ENCODE measurements around the gene PLAGL2. TPM values are rescaled to one million over a fixed set of nuclear protein-coding genes. Genes with fewer than 3 reads are reported as not detected.

PLAGL2 gene
- total and polyA plus RNA-seq, 3 donors from 2014 or later, result 30.5 to 36.8 (median 33.5) TPM

- no peak for DNase-seq
- H3K9me3 ChIP-seq, result no peaks in the 10 kb centered on the region
- WGBS, 2 donors, result 78 to 87% methylated on average over 3 of the region's 3 CpGs
- no peaks in the 10 kb centered on the region for H3K27me3 ChIP-seq
- intact Hi-C loops (cut with DNase I; ENCODE audit: low total_unique reads), result no loop called here
- H3K4me3 ChIP-seq, result no peak overlapping the region
- TF ChIP-seq, protein P1, sequence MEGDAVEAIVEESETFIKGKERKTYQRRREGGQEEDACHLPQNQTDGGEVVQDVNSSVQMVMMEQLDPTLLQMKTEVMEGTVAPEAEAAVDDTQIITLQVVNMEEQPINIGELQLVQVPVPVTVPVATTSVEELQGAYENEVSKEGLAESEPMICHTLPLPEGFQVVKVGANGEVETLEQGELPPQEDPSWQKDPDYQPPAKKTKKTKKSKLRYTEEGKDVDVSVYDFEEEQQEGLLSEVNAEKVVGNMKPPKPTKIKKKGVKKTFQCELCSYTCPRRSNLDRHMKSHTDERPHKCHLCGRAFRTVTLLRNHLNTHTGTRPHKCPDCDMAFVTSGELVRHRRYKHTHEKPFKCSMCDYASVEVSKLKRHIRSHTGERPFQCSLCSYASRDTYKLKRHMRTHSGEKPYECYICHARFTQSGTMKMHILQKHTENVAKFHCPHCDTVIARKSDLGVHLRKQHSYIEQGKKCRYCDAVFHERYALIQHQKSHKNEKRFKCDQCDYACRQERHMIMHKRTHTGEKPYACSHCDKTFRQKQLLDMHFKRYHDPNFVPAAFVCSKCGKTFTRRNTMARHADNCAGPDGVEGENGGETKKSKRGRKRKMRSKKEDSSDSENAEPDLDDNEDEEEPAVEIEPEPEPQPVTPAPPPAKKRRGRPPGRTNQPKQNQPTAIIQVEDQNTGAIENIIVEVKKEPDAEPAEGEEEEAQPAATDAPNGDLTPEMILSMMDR (IDR thresholded peaks at IDR 0.05), result no peak
- no peak for TF ChIP-seq POLR2A (IDR thresholded peaks at IDR 0.05)
- H3K27ac ChIP-seq, result no peak overlapping the region
- H3K4me1 ChIP-seq, result no peaks in the 10 kb centered on the region
- no peaks in the 10 kb centered on the region for H3K36me3 ChIP-seq (ENCODE audit: low read depth, missing control alignments)
These were observed 28.5 kb upstream of the PLAGL2 start for GRCh38 chr20:32236048-32236533.

GRCh38 chr20:32235331-32236047 lies 27.9 kb upstream of the PLAGL2 start:
- WGBS, 2 donors, result 80 to 87% methylated on average over 6 of the region's 6 CpGs
- H3K27ac ChIP-seq, result no peak overlapping the region
- no peak for DNase-seq

GRCh38 chr20:32234135-32234808 lies 26.7 kb upstream of the PLAGL2 start:
- intact Hi-C loops (cut with DNase I; ENCODE audit: low total_unique reads), result no loop called here
- H3K27ac ChIP-seq, result no peak overlapping the region
- no peaks in the 10 kb centered on the region for H3K9me3 ChIP-seq
- WGBS, 2 donors, result 95 to 98% methylated on average over 13 of the region's 13 CpGs
- no peak overlapping the region for H3K4me3 ChIP-seq
- DNase-seq, result no peak
- no peaks in the 10 kb centered on the region for H3K27me3 ChIP-seq
- no peaks in the 10 kb centered on the region for H3K36me3 ChIP-seq (ENCODE audit: low read depth, missing control alignments)
- TF ChIP-seq, protein P1 (IDR thresholded peaks at IDR 0.05), result no peak
- TF ChIP-seq POLR2A (IDR thresholded peaks at IDR 0.05), result no peak
- no peaks in the 10 kb centered on the region for H3K4me1 ChIP-seq

More at GRCh38 chr20:32235331-32236047, 27.9 kb upstream of the PLAGL2 start:
- Histone ChIP-seq H3K36me3 (ENCODE audit: low read depth, missing control alignments) (no peaks in the 10 kb centered on the region), H3K4me1 (no peaks in the 10 kb centered on the region), H3K27me3 (no peaks in the 10 kb centered on the region), H3K4me3 (no peak overlapping the region), H3K9me3 (no peaks in the 10 kb centered on the region)
- no peak for TF ChIP-seq POLR2A (IDR thresholded peaks at IDR 0.05)
- TF ChIP-seq, protein P1 (IDR thresholded peaks at IDR 0.05), result no peak
- intact Hi-C loops (cut with DNase I; ENCODE audit: low total_unique reads), result no loop called here

DNA sequence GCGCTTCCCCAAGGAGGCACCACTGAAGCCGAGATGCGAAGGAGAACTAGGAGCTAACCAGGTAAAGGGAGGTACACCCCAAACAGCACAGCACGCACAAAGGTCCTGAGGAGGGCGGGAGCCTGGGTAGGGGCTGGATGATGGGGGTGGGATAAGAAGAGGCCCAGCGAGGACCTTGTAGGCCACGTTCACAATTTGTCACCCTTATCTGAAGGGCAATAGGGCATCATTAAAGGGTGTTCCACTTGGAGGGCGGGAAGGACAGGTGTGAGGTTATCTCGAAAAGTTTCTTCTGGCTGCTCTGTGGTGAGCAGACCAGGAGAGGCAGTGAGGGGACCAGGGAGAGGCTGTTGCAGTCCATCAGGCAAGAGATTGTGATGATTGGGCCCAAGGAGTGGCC lies 25.7 kb upstream of the PLAGL2 start:
- 88 to 92% methylated on average over 9 of the region's 9 CpGs for WGBS, 2 donors
- no peak overlapping the region for H3K27ac ChIP-seq
- H3K36me3 ChIP-seq (ENCODE audit: low read depth, missing control alignments), result no peaks in the 10 kb centered on the region
- intact Hi-C loops (cut with DNase I; ENCODE audit: low total_unique reads), result no loop called here
- no peak overlapping the region for H3K4me3 ChIP-seq
- no peak for DNase-seq
- H3K9me3 ChIP-seq, result no peaks in the 10 kb centered on the region
- no peak for TF ChIP-seq POLR2A (IDR thresholded peaks at IDR 0.05)
- TF ChIP-seq, protein P1 (IDR thresholded peaks at IDR 0.05), result no peak
- no peaks in the 10 kb centered on the region for H3K27me3 ChIP-seq
- no peaks in the 10 kb centered on the region for H3K4me1 ChIP-seq
